ENCODE data around the gene TRPM1.
A peak's percentile ranks its signal among the peaks of the same experiment; 100 is the strongest.

Gene TRPM1

GRCh38 chr15:30969724-30970123 lies 131.8 kb downstream of the TRPM1 start:
- TF ChIP-seq CTCF (conservative IDR thresholded peaks at IDR 0.05; ENCODE audit: low read depth, low read length), result no peak
- no peak for DNase-seq (ENCODE audit: low read depth)
- no peak overlapping the region for H3K4me3 ChIP-seq (ENCODE audit: low read depth, low read length)

DNA sequence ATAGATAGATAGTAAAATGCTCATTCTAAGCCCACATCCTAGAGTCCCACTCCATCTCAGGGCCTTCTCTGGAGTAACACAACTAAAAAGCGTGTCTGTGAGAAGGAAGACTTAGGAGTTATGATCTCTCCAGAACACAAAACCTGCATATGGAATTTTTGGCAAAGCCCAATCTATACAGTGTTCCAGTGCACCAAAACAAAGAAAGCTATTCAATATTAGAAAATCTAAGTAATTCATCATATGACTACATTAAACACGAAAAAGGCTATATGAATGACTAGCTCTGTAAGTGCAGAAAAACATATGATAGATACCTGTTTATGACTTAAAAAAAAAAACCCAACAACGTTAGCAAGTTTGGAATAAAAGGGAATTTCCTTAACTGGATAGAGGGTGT lies 137.8 kb downstream of the TRPM1 start:
- no peak for TF ChIP-seq CTCF (conservative IDR thresholded peaks at IDR 0.05; ENCODE audit: low read depth, low read length)
- H3K4me3 ChIP-seq (ENCODE audit: low read depth, low read length), result no peak overlapping the region
- no peak for DNase-seq (ENCODE audit: low read depth)

DNA sequence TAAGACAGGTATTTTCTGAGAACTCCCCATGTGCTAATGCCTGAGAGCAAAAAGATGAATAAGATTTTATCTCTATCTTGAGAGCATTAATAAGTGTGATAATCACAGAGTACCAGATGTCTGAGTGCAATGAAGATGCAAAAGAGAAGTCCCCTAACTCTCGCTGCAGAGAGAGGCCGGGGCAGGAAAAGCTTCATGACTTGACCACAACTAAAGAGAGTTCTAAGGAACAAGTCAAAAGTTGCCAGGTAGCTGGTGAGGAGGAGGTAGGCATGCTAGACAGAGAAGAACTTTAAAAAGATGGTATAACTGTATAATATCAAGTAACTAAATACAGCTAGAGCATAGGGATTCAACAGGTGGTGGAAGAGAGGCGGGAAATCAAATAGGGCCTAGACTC lies 138.9 kb downstream of the TRPM1 start:
- no peak overlapping the region for H3K4me3 ChIP-seq (ENCODE audit: low read depth, low read length)
- DNase-seq (ENCODE audit: low read depth), result no peak
- no peak for TF ChIP-seq CTCF (conservative IDR thresholded peaks at IDR 0.05; ENCODE audit: low read depth, low read length)

DNA sequence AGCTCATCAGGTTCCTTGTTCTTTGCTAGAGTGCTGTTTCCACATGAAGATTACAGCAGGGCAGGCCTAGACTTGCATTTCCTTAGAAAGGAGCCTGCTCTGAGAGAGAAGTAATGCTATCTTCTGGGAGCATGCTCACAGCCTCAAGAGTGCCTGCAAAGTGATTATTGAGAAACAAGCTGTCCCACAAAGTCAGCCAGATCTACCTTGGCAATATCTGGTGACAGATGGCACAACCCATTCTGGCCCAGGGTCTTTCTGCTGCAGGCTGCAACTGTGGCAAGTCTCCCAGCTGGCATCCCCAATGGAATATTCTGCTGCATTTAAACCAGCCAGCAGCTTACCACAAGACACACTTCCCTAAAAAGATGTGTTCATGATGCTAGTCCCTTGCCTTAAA lies 139.4 kb downstream of the TRPM1 start:
- TF ChIP-seq CTCF (conservative IDR thresholded peaks at IDR 0.05; ENCODE audit: low read depth, low read length), result no peak
- H3K4me3 ChIP-seq (ENCODE audit: low read depth, low read length), result no peak overlapping the region
- DNase-seq (ENCODE audit: low read depth), result no peak

DNA sequence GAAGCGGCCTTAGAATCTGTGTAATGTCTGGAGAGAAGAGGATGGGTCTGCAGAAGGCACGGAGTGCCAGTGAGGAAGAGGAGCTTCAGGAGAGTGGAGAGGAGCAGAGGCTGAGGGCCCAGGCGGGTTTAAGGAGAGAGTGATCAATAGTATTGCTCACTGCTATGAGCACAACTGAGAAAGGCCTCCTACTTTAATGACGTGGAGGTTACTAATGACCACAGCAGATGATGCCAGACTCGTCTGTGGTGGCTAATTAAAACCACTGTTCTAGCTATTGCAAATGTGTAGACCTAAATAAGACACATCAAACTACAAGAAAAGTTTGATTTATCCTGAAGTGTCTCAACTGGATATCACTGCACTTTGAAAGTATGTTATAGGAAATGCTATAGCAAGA lies 143.3 kb downstream of the TRPM1 start:
- no peak for DNase-seq (ENCODE audit: low read depth)
- TF ChIP-seq CTCF (conservative IDR thresholded peaks at IDR 0.05; ENCODE audit: low read depth, low read length), result no peak
- H3K4me3 ChIP-seq (ENCODE audit: low read depth, low read length), result no peak overlapping the region

DNA sequence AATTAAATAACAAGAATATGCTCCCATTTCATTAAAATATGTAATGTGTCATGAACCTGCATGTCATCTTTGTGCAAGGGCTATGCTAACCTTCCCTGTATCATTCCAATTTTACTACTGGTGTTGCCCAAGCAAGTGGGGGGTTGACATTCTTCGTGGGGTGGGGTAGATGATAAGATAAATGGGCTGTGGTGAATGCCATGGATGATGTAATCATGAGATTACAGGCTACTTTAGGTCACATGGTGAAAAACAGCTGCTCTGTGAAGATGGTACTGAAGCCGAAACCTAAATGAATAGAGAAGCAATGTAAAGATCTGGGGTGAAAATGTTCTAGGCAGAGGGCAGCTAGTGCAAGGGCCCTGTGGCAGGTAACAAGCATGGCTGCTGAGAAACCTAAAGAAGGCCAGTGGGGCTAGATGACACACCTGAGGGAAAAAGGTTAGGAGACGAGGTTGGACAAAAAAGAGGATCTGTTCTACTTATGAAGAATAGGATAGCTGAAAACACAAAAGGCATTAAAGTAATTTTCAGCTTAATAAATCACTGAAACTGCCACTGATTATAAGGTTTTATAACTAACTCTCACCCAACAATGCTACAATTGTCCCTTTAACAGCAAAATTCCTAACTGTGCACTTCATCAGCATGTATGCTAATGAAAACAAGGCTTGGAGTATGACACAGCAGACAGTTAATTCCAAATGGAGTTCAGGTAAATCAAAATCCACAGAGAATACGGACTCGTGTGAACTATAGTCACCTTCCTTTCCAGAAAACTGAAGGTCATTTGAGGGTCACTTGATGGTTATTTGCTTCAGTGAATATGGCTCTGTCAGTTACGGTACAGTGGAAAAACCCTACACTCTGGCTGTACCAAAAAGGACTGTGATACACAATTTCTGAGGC lies 145.1 kb downstream of the TRPM1 start:
- no peak overlapping the region for H3K4me3 ChIP-seq (ENCODE audit: low read depth, low read length)
- DNase-seq (ENCODE audit: low read depth), result peak; percentile 26
- TF ChIP-seq CTCF (conservative IDR thresholded peaks at IDR 0.05; ENCODE audit: low read depth, low read length), result no peak

GRCh38 chr15:30954674-30955073 lies 146.9 kb downstream of the TRPM1 start:
- no peak for TF ChIP-seq CTCF (conservative IDR thresholded peaks at IDR 0.05; ENCODE audit: low read depth, low read length)
- H3K4me3 ChIP-seq (ENCODE audit: low read depth, low read length), result no peak overlapping the region
- DNase-seq (ENCODE audit: low read depth), result peak; percentile 55

All from choroid plexus epithelial cell (primary cell).